LHCN-M2 (cell line): ENCODE measurements around the gene CHAF1A. TPM values are rescaled to one million over a fixed set of nuclear protein-coding genes. Genes with fewer than 3 reads are reported as not detected.

Source experiments
- DNase-seq: peaks from one replicate; pipeline ENCODE4 v3.0.0-alpha.2; 2012; ENCODE audit warnings: low read depth
- total RNA-seq: library from RNA; depleted of rRNA; stranded (reverse); fragments of >200 nt; gene quantifications from 2 replicates; pipeline ENCODE4 v1.2.3, GENCODE V29; 2014

CHAF1A gene
- total RNA-seq, 1 experiment from 2014 or later, result 36.5 TPM

DNA sequence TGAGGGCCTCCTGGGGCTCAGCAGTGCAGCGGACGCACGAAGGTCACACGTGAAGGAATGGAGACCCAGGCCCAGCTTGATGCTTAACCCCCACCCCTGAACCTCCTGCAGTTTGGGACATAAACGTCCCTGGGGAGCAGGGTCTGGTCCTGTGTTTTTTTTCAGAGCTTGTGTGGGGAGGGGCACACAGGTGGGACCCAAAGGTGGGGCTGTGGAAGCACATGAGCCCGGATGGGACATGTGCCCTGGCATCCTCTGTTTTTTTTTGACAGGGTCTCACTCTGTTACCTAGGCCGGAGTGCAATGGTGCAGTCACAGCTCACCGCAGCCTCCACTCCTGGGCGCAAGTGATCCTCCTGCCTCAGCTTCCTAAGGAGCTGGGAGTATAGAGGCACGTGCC is 34.7 kb downstream of the CHAF1A start:
- no peak for DNase-seq

DNA sequence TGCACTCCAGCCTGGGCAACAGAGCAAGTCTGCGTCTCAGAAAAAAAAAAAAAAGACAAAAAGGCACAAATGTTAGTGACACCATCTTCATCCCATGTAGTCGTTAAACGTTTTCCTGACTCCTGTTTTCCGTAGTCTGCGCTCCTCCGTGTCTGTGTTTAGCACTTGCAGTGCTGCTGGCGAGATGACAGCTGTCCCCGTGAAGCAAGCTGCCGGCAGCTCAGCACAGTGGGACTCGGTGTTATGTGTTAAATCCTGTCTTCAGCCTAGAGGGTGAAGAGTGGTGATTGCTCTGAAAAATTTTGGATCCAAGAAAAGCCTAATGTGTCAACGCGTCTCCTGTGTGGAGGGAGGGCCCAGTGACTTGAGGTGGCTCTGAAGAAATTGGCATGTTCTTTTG is 36.8 kb downstream of the CHAF1A start:
- no peak for DNase-seq

DNA sequence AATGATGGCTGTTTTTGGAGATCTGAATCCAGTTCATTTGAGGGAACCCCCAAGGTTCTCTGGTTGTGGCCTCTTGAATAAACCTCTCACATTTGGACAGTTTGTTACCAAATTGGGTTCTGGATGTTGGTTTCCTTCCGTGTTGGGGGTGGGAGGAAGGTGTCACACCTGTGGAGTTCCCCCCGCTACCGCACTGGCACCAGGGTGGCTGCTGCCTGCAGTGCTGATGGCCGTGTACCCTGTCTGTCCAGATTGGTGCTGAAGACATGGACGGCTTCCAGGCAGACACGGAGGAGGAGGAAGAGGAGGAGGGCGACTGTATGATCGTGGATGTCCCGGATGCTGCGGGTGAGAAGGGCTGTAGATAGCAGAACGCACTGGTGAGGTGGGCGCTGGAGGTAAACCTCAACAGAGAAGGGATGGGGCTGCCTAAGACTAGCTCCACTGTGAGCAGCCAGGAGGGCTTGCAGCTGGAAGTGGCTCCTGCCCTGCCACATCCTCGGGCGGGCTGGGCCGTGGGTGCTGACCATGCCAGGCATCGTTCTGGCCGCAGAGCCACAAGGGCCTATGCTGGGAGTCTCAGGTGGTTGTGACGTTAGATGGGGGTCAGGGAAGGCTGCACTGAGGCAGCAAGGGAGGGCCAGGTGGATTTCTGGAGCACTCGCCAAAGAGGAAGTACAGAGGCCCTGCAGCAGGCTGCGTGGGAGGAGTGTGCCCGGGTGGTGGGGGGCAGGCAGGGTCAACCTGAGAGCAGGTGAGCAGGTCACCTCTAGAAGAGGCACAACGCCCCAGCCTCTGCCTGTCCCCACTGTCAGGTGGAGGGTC is 39.8 kb downstream of the CHAF1A start:
- no peak for DNase-seq

DNA sequence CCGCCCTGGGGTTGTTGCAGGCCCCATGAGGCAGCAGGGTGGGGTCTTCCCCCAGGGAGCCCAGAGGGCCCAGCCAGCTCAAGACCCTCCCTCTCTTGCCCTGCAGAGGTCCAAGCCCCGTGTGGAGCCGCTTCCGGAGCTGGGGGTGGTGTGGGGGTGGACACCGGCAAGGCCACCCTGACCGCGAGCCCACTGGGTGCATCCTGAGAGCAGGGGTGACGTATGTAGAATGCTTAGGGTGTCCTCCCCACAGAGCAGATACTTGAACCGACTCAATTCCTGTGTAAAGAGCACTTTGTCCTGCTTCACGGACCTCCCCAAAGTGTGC is 40.3 kb downstream of the CHAF1A start:
- DNase-seq, result no peak

DNA sequence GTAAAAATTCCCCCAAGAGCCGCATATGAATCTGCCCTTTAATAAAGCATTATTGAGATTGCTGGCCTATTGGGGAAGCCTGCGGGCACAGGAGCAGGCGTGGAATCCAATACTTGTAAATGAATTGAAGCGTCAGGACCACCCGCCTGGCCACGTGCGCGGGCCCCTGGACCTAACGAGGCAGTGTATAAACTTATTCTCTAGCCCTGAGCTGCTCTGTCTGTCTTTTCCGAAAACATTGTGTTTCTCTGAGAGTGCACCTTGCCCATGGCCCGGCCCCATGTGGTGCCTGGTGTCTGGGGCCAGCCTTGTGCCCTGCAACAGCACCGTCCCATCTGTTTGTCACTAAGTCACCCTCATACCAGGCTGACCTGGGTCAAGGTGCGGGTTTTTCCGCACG is 40.7 kb downstream of the CHAF1A start:
- DNase-seq, result no peak

DNA sequence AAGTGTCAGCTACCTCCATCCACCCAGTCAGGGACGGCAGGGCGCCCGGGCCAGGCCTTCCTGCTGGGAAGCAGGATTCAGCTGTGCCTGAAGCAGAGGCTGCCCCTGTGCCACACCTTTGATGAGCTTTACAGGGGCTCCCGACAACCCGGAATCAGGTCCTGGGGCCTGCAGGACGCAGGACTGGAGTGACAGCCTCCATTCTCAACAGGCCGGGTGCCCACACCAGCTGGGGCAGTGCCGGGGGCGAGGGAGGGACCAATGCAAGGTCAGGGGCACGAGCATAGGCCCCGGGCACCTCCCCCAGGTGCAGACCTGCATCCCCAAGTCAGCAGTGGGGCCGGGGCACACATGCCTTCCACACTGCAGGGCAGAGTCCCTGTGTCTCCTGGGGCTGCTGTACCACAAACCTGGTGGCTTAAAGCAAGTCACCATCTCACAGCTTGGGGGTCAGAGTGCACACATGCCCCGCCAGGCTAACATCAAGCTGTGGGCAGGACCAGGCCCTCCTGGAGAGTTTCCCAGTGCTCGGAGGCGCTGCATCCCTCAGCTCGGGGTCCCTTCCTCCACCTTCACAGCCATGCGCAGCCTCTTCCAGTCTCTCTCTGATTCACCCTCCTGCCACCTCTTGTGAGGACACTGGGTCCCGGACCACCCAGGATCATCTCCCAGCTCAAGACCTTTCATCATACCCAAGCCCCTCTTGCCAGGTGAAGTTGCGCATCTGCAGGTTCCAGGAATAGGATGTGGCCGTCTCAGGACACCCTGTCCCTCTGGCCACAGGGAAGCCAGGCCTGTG is 41.7 kb downstream of the CHAF1A start:
- DNase-seq, result no peak

DNA sequence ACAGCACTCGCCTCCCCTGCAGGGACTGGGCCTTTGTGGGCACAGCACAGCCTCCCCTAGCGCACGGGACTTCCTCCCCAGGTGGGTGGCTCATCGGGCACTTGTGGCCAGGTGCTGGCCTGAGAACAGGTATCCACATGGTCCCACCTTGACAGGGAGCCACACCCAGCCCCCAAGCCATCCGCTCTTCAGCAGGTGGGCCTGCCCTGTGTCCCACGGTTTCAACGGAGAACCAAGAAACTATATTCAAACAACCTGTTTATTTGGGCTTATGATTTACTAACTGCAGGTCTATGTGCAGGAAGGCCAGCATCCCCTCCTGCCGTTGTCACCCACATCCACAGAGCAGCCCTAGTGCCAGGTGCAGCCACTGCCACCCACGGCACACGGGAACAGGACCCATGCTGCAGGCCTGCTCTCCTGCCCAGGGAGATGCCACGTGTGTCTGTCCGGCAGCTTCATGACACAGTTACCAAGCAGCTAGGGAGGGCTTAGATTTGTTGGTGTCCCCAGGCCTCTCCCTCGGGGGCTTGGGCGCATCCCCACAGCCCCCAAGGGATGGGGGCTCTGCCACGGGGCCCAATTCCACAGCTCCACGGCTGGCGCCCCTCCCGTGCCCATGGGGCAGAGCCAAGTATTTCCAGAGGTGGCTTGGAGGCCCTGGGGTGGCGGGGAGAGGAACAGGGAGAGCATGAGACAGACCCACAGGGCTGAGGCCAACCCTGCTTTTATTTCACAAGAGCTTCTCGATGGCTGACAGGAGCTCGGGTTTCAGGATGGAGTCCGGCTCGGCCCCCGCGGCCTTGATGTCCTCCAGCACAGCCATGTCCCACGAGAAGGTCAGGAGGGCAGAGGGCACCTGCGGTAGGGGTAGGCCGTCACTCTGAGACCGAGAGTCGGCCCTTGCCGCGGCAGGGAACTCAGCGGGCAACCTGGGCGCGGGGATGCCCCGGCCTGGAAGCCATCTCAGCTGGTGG is 42.6 kb downstream of the CHAF1A start:
- peak; percentile 24 for DNase-seq

DNA sequence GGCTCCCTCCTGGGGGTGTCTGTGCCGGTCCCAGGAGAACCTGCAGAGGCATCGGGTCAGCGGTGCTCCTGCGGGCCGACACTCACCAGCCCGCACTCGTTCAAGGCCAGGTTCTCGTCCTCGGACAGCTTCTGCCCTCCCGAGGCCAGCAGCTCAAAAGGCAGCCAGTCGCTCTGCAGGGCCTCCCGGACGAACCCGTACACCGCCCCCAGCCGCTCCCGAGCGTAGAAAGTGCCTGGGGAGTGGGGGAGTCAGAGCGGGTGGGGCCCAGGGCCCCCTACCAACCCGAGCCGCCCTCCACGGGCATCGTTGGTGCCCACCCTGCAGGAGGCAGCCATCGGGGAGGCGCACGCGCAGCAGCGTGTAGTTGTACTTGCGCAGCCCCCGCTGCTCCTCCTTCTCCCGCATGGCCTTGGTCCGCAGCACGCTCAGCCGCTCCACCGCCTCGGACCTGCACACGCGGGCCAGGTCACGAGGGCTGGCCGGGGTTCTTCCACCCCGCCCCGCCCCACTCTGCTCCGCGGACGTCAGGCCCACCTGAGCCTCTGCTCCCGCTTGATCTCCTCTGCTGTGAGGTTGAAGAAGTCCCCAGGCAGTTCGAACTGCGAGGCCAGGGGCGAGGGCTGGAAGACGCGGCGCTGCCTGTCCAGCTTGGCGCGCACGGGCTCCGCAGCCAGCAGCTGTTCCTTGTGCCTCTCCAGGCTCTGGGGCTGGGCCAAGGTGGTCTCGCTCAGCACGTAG is 43.7 kb downstream of the CHAF1A start:
- DNase-seq, result no peak

DNA sequence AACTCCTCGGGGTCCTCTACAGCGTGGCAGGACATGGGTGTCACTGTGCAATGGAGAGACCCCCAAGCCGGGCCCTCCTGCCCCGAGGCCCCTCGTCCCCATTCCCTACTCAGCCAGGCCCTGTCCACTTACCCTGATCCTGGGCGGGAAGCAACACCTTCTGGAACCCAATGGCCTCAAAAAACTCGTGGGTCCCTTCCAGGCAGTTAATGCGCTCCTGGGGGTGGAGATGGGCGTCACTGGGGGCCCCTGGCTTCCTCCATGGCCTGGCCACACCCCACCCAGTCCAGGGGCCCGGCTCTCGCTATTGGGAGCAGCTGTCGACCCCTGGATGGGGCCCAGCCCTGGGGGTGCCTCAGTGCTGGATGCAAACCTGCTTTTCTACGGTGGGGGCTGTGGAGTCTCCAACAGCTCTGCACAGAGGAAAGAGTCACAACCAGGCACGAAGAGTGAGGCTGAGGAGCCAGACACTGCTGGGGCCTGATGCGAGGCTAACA is 44.3 kb downstream of the CHAF1A start:
- DNase-seq, result no peak

DNA sequence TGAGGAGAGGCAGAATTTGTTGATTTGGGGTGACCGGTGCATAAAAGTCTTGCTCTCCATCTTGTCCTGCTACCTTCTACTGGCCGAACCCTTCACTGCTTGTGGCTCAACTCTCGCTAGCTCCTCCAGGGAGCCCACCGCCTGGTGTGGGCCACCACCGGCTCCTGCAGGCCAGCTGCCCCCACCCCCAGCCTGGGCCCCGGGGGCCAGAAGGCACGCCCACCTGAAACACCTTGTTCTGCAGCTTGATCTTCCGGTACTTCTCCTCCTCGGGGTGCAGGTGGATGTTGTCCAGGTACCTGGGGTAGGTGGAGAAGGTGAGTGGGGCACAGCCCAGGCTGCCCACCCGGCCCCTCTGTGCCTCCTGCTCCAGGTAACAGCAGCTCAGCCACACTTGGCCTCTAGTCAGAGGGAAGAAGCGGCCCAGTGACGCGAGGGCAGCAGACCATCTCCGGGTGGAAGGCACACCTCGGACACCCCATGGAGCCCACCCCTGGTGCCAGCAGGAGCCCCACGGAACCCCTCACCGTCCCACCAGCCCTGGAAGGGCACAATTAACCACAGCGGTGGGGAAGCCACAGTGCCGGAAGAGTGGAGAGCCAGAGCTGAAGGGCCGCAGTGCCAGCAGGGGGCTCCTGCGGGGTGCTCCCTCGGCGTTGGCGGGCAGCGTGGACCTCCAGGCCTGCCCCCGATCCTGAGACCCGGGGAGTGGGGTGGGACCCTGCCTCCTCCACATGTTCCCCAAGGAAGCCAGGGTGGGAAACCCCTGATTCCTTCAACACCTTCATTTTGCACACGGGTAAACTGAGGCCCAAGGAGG is 45.1 kb downstream of the CHAF1A start:
- no peak for DNase-seq

DNA sequence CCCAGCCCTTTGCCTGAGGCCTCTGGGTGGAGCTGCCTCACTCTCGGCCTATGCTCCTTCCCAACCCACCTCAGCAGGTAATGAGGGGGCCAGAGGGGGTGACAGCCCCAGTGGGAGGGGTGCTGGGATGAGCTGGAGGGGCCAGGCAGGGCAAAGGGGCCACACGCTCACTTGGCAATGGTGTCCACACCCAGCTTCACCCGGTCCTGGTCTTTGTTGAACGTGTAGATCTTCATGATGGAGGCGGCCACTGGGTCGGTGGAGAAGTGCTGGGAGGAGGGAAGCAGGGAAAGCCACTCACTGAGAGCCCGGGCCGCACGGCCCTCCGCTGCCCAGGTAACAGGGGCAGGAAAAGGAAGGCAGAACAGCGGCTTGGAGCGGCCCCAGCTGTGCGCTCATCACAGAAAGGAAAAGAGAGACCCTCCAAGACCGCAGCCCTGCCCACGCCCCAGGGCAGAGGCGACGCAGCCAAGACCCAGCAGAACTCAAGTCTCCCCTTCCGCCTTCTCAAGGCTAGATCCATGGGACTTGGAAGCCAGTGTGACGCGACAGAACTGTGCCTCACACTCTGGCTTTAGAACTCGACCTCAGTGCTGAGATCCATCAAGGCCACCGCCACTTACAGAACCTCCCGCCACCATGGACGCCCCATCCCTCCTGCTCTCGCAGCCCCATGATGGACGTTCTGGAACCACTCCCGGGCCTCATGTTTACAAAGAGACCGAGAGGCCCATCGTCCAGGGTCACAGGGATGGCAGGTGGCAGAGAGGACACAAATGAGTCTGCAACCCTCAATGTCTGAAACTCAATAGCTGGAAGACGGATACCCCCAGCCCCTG is 45.9 kb downstream of the CHAF1A start:
- DNase-seq, result no peak

DNA sequence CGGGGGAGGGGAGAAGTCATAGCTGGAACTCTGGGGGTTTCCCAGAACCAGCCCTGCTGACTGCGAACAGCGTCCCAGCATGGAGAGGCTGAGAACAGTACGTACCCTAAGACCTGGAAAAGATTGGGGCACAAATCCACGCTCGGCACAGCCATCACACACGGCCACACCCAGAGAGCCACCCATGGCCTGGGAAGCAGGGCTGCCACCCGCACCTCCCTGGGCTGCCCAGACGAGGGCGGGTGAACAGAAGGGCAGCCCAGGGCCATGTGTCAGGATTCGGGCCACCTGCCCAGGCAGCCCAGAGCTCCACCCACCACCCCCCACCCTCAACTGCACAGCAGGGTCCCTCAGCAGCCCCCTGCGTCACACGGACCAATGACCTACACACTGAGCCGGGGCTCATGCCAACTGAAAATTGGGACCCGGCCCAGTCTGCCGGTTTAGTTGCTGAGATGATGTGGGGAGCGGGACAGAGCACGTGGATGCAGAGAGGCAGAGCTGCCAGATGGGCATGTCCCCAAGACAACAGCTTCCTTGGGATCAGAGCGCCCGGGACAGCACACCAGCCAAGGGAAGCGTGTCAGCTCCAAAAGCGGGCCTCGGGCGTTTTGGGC is 46.7 kb downstream of the CHAF1A start:
- DNase-seq, result no peak

DNA sequence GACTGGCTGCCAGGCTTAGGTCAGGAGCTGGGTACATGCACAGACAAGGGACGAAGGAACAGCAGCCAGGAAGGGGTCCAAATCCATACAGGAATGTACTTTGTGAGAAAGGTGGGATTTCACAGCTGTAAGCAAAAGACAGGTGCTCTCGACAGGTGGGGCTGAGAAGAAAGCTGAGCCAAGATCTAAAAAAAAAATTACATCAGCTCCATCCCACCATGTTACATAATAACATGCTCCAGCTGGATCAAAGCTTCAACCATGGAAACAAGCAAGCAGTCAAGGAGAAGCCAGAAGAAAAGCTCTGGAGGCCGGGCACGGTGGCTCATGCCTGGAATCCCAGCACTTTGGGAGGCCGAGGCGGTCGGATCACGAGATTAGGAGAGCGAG is 47.2 kb downstream of the CHAF1A start:
- no peak for DNase-seq

DNA sequence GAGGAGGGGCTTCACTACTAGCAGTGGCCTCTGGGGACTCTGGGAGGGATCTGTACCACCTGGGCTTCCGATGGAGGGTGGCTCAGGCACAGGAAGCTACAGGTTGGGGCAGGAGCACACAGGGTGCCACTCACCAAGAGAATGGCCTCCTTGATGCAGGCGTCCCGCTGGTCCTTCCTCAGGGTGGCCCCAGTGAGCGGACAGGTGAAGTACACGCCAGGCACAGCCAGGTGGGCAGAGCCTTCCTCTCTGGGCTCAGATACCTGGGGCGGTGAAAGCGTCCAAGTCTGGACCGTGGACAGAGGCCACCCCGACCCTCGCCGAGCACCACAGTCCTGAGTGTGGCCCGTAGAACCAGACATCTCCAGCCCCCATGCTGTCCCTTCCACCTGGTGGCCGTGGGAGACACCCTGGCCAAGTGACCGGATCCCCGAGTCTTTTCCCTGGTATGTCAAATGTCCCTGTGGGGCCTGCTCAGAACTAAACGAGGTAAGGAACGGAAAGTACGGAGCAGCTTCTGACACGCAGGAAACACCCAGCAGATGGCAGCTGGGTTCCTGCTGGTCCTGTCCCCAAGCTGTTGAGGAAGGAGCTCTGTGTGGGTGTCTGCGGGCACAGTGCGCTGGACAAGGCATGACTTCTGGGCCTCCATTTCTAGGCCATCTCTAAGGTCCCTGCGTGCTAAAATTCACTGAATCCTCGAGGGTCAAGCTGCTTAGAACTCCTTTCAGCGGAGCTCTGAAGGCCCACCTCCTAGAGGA is 50.0 kb downstream of the CHAF1A start:
- no peak for DNase-seq

DNA sequence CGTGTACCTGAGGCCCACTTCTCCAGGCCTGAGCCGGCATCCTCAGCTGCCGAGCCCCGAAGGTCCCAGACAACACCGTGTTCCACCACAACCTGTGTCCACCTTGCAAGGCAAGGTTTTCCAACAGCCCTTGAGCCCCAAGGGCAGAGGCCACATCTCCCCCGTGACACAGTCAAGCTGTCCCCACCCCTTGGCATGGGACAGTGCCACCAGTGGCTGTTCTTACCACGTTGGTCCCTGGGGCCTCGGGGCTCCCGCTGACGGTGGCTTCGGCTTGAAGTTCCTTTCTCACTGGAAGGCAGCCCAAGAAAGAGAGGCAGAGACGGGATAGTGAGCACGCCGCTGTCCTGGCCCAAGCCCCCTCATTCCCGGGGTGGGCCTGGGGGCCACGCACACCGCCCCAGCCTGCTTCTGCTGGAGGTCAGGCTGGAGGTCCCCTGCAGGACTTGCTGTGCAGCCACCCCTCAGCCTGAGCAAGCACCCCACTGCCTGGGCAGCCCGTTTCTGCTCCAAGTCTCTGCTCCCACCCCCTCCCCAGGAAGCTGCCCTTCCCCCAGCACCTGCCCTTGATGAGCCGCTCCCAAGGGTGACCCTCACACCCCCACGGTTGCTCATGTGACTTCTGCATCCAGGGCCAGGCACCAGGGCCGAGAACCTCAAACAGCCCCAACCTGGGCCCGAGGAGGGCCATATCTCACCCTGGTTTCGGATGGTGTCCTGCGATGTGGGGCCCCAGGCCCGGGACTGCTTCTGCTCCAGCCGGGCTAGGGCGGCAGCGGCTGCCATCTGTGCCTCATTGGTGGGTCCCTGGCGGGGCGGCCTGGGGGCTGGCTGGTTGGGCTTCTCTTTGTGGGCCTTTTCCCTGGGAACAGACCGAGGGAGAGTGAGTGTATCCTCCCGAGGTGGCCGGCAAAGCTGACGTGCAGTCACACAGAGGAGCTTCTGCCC is 51.1 kb downstream of the CHAF1A start:
- no peak for DNase-seq

DNA sequence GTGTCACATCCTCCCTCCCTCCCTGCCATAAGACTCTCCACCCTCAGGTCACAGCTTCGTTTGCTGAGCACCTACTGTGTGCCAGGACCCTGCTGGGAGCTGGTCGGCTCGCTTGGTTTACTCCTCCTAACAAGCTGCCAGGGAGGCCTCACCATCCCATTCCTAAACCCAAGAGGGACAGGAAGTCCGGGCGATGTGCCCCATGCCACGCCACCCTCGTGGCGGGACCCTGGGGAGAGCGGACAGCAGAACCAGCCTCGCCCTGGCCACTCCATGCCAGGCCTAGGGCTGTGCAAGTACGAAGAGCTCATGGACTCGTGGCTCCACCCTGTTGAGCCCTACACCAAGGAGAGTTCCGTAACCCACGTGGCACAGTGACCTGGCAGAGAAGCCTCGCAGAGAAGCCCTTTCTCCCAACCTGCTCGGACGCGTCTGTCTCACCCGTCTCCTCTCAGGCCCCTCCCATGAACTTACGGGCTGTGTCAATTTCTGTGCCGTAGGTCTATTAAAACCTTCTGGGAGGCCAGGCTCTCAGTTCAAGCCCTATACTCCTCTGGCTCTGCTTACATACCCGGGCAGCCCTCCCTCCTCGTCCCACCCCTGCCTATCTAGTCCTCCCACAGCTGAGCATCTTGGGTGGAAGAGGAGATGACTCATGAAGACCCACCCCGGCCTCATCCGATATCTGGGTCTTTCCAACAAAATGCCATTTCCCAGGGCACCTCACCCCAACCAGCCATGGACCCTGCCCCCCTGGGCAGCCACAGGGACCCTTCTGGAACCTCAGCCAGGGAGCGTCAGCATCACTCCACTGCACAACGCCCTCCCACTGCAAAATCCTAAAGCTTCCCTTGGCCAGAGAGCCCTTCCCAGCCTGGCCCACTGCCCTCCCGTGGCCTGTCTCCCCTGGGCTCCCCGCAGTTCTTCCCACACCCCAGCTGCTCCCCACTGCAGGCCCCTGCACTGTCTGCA is 52.6 kb downstream of the CHAF1A start:
- DNase-seq, result peak; percentile 51
